HG03064 (cell line): ENCODE results near the gene HACE1.

Experiments
- ATAC-seq: cut with Tn5 transposase; IDR thresholded peaks from one replicate; pipeline ENCODE4 v1.9.1; 2021; ENCODE audit warnings: low read depth; ENCODE audit not compliant: unreplicated experiment

HACE1 gene

DNA sequence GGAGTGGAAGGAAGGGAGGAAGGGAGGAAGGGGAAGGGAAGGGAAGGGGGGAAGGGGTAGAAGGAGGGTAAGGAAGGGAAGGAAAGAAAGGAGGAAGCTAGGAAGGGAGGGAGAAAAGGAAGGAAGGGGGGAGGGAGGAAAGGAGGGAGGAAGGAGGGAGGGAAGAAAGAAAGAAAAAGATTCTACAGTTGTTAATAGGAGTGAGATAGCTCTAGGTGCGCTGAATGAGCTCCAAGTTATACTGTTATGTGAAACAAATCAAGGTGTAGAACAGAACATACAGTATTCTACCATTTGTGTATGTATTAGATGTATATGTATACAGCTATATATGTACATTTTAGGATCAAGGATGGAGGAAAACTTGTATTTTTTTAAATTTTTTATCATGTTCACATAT lies 167.7 kb downstream of the HACE1 start:
- no peak for ATAC-seq

DNA sequence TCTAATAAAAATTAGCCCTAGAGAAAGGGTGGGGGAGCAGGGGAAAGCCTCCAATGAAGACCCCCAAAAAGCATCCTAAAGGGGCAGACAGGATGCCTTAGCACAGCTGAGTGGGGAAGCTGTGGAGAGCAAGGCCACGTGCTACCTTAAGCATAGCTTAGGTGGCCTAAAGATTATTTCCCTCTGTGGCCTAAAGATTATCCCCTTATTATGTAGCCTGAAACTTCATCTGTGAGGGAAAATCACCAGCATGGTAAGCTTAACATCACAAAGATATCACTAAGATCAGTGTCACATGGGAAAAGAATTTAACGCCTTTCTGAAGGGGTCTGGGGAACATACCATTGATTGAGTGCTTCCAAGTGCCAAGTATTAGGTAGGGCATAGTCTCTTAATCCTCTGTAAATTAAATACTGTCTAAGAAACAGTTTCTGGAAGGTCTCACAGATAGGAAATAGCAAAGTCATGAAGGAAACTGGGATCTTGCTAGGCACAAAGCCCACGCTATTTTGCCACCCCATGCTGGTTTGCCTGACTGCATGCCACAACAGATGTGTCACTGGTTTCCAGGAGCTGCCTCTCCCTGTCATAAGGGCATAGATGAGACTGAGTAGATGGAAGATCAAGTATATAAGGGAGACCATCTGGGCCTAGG lies 170.0 kb downstream of the HACE1 start:
- no peak for ATAC-seq

DNA sequence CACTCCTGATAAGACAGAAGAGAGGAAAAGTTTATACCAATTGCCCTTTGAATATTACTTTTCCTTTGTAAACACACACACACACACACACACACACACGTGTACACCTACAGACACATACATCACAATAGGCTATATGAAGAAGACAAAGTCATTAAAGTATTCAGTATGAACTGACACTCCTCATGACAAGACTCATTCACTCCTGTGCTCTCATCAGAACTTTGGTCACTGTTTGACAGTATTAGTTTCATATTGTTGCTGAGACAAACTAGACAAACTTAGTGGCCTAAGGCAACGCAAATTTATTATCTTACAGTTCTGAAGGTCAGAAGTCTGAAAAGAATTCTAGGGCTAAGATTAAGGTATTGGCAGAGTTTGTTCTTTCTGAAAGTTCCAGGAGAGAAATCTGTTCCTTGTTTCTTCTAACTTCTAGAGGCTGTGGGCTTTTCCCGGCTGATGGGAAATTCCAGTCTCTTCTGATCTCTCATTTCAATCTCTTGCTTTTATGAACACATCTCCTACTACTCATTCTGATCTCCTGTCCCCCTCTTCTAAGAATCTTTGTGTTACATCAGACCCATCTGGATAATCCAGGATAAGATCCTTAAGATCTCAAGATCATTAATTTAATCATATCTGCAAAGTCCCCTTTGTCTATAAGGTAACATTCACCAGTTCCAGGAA lies 171.3 kb downstream of the HACE1 start:
- ATAC-seq, result no peak

DNA sequence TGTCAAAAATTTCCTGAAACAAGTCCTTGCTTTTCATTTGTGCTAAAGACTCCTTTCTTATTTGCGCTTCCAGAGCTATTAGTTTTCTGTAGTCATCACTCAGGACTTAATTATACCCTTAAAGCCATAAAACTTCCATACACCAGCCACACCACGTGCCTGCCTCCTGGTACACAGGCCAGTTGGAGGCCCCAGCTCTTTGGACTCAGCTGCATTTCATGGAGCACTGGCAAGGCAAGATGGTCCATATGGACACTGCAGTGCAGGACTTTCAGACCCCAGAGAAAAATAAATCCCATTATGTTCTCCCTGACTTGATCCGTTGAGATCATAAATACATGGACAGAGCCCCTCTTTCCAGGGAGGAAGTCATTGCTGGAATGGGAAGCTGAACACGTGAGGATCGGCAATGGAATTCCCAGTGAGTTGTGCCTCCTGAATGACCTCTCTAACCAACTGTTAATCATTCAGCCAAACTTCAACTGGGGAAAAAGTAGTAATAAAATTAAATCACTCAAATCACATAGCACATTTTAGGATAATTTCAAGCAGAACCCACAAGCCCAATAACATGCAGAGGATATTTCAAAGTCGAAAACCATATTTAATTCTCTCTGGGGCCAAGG lies 173.1 kb downstream of the HACE1 start:
- no peak for ATAC-seq

DNA sequence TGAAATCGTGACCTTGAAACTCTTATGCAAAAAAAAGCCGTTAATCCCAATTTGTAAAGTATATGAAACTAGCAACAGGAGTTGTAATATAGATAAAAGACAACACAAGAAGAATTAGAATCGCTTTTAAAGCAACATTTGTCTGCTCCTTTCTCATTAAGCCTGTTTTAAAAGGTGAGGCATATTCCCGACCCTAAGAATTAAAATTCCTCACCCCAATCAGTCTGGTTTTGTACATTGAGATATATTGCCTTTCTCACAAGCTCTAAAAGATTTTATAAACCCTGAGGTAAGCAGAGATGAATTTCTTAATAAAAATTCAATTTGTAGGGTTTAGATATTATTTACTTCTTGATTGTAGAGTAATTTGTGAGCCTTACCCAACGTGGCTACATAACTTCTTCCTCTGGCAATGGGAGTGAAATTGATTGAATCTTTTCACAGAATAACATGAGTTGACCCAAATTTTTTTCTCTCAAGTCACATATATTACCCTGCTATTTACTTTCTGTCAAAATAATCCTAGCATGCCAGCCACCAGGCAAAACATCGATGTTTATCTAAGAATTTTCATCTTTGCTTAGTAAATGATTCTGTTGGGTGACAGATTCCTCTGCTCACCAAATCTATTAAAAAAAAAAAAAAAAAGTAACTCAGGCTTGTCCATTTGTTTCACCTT lies 173.7 kb downstream of the HACE1 start:
- no peak for ATAC-seq

DNA sequence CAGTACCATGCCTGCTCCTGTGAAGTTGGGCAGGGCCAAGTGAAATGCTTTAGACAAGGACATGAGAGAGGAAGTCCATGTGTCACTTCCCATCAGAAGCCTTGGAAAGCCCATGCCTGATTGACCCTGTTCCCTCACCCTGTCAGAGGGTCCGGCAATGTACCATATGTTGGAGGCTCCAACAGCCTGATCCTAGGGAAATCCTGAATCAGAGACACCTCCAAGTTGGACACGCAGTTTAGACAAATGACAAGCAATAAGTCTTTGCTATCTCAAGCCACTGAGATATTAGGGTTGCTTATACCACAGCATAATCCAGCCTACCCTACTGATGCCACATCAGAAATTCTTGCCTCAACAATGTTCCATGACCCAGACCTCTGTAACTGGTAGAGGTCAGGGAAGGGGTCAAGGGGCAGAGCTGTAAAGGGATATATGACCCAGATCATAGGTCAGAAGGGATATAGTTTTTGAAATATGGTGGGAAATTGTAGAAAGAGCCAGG lies 174.8 kb downstream of the HACE1 start:
- ATAC-seq, result no peak

DNA sequence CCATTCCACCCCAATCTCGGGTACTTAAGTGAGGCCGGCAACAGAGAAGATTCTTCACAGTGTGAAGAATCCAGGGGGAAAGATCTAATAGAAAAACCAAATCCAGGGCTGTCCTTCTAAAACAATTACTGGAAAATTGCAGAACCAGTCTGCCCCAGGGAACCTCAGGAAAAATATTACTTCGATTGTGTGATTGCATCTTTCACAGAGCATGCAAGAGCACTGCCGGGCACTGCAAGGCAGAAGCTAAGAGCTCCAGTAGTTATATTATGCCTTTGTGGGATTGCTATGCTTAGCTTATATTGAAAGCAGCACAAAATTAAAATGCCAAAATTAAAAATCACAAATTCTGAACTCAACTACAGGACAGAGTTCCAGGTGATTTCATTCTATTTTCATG lies 175.9 kb downstream of the HACE1 start:
- no peak for ATAC-seq

DNA sequence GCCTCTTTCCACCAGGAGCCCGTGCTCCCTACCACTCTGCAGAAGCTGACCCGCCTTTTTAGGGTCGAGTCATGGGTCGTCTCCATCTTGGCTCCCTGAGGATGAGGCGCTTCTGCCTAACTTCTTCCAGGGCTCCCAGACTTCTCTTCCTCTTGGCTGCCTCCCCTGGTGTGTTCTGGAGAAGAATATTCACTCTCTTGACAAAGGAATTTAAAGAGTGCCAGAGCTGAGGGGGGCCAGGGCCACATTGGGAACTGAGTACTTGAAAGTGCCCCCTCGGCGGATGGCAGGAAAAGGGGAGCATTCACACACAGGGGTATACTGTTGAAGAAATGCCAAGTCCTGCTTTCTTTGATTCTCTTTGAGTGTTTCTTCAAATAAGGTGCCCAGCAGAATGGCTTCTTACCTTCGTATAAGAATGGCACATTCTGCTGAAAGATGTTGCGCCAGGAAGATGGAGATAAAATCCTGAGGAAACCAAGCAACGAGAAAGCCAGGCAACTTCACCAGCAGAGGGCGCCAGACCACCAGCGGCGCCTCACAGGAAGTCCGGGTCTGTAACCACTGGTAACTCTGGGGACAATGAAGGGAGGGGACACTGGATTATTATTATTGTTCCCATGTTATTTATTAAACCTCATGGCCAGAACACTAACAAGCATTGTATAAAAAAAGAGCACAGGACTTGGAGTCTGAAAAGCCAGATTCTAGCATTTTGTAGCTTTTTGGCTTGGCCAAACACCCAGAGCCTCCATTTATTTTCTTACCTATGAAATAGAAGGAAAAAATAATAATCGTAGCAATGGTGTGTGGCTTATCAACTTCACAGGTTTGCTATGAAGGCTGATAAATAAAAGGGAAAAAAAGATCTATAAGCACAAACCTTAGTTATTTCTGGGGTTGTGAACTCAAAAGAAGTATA lies 176.7 kb downstream of the HACE1 start:
- peak; percentile 77 for ATAC-seq

DNA sequence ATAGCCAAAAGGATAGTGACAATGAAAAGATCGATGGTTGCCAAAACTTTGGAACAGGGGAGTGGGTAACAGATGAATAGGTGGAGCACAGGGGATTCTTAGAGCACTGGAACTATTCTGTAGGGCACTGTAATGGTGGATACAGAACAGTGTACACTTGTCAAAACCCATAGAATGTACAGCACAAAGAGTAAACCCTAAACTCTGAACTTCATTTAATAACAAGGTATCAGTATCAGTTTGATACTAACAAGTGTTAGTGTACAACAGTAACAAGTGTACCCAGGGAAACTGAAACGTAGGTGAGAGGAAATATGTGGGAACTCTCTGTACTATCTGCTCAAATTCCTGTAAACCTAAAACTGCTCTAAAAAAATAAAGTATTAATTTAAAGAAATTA lies 179.2 kb downstream of the HACE1 start:
- no peak for ATAC-seq

DNA sequence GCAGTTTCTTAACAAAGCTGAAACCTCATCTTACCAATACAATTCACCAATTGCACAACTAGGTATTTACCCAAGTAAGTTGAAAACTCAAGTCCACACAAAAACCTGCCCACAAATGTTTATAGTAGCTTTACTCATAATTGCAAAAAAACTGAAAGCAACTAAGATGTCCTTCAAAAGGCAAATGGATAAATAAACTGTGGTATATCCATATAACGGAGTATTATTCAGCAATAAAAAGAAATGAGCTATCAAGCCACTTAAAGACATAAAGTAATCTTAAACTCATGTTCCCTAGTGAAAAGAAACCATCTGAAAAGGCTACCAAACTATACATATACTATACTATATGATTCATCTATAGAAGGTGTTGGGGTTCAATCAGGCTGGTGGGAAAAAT lies 179.7 kb downstream of the HACE1 start:
- no peak for ATAC-seq
